T-helper 1 cell (primary cell): ENCODE results near the gene ZNF580.
A peak's percentile ranks its signal among the peaks of the same experiment; 100 is the strongest.

Experiments
- DNase-seq, 5 donors: peaks; one replicate each; pipeline ENCODE4 v3.0.0-alpha.2; 2012 to 2020

Gene ZNF580

DNA sequence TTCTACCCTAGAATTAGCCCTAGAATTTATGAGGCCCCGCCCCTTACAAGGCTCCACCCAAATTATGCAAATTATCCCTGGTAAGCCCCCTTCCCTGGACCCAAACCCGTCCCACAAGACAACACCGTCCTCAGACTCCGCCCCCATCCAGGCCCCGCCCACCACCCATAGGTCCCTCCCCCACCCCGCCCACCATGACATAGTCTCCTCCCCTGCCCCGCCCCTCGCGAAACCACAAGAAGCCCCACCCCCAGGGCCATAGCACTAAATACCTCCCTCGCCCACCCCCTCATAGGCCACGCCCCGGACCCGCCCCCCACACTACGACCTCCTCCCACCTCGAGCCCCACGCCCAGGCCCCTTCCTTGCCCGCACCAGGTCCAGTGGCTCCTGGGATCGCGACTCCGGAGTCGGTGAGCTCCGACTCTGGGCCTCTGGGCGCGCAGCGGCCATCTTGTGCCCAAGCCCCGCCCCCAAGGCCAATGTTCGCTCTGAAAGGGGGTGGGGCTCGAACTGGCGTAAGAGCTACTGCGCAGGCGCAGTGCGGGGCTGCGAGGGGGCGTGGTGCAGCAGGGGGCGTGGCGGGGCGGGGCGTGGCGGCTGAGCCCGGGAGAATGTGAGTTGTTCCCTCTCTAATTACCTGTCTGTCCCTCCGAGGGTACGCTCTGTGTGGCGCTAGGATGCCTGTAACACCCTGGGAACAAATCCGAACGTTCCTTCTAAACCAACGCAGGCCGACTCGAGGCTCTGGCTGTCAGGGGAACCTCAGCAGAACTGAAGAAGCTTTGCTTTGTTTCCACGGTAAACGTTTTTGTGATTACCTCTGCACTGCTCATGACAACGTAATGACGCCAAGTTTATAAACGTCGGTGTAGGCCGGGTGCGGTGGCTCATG, 16.4 kb upstream of the ZNF580 start, which contains the start of gene ZNF784:
ZNF784 (minus strand) TSS at position 458 of the 895 bp plus-strand sequence; CDS start at position 453, 5 bp downstream.
- peak; percentile 88 to 96 (median 92) for DNase-seq

DNA sequence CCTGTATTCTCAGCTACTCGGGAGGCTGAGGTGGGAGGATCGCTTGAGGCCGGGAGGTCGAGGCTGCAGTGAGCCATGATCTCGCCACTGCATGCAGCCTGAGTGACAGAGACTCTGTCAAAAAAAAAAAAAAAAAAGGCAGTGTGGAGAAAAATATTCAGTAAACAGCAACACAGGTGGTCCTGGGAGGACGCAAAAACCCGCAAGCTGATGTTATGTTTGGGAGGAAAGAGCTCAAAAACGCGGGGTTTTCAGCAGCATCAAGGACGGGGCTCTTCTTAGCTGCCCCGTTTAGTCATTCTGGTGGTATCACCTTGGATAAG, 15.8 kb upstream of the ZNF580 start:
- no peak for DNase-seq

DNA sequence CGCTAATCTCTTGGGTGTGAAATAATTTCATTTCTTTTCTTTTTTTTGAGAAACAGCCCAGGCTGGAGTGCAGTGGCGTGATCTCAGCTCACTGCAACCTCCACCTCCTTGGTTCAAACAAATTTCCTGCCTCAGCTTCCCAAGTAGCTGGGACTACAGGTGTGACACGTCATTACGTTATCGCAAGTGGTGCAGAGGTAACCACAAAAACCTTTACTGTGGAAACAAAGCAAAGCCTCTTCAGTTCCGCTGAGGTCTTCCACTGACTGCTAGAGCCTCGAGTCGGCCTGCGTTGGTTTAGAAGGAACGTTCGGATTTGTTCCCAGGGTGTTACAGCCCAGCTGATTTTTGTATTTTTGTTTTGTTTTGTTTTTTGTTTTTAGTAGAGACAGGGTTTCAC, 14.5 kb upstream of the ZNF580 start:
- peak in 4 of 5 donors; percentile 54 to 88 (median 64) for DNase-seq

DNA sequence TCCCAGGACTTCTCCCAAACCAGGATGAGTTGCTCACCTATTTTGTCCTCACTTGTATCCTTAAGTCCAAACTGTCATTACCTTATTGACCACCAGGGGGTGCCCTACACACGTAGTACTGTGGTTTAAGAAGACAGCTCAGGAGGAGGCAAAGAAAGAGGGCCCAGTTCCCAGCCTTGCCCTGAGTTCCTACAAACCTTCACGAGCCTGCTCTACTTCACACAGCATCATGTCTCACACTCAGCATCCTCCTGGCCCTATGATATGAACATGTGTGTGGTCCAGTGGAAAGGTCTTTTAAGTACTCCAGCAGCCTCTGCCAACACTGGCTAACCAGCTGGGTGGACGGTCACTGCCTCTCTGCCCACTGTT, 8.4 kb upstream of the ZNF580 start:
- DNase-seq: peak; percentile 66 to 93 (median 85)

DNA sequence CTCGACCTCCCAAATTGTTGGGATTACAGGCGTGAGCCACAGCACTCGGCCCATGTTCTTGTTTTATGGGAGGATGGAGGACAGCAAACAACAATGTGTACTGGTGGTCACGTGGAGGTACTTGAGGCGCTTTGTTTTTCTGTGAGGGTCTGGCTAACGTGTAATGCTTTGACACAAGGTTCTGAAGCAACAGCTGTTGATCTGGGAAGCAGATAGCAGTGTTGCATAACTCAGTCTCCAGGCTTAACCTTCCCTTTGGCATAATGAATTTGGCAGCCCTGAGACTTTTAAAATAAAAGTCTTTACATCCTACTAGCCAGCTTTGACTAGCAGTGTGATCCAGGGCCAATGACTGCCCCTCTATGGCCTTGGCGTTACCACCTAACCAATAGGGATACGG, 6.9 kb upstream of the ZNF580 start:
- no peak for DNase-seq

DNA sequence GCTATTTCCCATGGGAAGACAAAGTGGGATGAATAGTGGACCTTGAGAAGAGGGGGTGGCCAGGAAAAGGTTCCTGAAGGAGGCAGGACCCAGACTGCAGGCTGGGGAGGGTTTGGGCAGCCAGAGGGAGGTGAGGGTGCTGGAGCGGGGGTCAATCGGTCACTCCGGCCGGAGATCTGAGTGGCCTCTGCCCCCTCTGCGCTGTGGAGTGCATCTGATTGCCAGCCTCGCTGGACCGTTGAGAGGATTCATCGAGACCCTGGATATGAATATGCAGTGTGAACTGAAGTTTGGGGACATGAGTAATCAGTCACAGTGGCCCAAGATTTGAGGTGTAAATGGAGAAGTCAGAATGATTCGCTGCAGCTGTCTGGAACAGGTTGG, 5.5 kb upstream of the ZNF580 start:
- no peak for DNase-seq

DNA sequence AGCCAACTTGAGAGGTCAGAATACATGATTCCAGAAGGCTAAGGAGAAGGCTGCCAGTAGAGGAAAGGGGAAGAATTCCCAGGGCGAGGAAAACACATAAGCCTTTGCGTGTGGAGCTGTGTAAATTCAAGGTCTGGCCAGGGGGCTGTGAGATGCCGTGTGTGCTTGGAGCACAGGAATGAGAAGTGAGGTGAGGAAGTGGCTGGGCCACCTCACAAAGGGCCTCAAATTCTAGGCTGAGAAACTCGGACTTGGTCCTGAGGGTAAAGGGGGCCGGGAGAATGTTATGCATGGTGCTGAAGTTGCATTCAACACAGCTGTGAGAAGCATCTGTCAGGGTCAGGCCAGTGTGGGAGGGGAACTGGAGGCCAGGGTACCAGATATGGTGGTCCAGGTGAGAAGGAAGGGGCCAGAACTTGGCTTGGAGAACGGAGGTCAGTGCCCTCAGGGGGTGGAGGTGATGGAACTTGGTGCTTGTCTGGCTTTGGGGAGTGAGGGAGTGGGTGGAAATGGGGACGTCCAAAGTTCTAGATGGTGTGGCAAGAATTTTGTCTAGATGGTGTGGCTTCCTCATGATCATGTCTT, 4.9 kb upstream of the ZNF580 start:
- no peak for DNase-seq

DNA sequence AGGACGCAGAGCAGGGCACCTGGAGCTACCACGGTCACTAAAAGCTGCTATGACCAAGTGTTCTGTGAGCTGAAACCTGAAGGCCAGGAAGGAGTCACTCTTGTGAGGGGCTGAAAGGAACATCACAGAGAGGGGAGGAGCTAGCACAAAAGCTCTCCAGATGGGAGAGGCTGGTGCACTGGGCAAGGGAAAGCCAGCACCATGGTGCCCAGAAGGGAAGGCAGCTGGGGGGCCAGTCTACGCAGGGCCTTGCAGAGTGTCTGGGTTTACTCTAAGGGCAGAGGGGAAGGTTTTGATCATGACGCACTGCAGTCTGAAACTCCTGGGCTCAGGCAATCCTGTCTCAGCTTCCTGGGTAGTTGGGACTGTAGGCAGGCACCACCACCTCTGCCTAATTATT, 4.1 kb upstream of the ZNF580 start:
- DNase-seq: no peak

DNA sequence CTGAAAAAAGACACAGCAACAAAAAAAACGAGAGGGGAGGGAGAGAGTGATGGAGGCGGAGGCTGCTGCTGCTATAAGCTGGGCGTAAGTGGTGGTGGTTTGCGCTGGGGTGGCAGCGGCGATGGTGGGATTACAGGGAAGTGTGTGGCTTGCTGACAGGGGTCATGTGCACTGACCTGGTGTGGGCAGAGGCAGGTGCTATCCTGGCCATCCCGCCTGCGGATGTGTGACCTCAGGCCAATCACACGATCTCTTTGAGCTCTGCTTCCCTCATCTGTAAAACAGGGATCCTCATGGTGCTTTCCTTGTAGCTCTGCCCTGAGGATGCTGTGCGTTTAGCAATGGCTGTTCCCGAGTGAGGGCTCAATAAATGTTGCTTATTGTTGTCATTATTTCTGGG, 3.3 kb upstream of the ZNF580 start:
- no peak for DNase-seq

DNA sequence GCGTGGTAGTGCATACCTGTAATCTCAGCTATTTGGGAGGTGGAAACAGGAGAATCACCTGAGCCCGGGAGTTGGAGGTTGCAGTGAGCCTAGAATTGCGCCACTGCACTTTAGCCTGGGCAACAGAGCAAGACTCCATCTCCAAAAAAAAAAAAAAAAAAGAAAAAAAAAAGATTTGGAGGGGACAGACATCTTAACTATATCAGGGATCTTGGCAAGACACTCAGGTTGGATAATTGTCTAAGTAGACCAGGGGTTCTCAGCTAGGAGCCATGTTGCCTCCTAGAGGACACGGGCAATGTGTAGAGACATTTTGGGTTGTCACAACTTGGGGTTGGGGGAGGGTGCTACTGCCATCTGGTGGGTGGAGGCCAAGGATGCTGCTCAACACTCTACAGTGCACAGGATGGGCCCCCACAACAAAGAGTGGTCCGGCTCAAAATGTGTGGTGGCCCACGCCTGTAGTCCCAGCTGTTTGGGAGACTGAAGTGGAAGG, 1.9 kb upstream of the ZNF580 start:
- DNase-seq: peak in 2 of 5 donors; percentile 48 to 68

DNA sequence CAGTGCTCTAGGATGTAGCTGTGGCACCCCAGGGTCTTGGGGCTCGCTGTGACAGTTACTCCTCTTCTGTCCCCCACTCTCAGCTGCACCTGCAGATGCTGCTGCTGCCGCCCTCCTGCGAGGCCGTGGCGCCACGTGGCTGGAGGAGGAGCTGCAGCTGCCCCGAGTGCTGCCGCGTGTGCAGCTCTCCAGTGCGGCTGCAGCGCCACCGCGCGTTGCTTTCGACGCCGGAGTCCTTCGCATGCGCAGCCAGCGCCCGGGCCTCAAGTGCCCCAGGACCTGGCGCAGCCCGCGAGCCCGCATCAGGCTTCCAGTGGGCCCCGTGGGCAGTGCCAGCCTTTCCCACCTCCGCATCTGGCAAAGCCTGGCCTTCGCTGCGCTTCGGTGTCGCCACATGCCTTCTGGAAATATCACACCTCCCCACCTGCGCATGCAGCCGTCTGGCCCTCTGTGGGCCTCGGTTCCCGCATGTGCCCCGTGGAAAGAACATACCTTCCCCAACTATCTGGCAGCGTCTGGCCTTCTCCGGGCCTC, 692 bp upstream of the ZNF580 start:
- DNase-seq: peak; percentile 52 to 84 (median 66)

DNA sequence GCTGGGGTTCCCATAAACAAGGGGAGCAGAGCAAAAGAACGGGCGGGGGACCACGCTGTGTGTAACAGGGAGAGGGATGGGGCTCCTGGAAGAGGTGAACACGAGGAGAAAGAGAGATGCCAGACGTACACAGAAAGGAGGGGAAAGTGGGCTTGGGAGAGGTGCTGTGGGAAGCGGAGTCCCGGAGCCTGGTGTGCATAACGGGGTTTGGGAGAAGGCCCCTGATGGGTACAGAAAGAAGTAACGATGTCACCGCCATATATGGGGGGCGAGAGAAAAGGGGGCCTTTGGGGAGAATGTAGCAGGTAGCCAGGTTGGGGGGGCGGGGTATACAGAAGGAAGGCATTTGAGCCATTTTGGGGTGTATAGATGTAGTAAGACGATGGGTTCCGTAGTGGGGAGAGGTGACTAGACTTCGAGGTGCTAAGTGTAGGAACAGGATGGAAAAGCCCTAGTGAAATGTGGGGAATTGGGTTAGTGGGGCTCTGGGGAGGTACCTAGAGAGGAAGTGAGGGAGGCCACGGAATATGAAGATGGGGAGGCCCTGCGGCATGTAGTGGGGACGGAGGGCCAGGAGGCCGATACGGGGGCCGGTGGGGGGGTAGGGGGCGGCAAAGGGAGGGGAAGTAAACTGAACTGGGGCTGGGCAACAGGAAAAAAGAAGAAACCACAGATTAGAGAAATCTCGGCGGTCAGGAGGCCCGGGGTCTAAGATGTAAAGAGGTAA, 787 bp downstream of the ZNF580 start:
- no peak for DNase-seq

DNA sequence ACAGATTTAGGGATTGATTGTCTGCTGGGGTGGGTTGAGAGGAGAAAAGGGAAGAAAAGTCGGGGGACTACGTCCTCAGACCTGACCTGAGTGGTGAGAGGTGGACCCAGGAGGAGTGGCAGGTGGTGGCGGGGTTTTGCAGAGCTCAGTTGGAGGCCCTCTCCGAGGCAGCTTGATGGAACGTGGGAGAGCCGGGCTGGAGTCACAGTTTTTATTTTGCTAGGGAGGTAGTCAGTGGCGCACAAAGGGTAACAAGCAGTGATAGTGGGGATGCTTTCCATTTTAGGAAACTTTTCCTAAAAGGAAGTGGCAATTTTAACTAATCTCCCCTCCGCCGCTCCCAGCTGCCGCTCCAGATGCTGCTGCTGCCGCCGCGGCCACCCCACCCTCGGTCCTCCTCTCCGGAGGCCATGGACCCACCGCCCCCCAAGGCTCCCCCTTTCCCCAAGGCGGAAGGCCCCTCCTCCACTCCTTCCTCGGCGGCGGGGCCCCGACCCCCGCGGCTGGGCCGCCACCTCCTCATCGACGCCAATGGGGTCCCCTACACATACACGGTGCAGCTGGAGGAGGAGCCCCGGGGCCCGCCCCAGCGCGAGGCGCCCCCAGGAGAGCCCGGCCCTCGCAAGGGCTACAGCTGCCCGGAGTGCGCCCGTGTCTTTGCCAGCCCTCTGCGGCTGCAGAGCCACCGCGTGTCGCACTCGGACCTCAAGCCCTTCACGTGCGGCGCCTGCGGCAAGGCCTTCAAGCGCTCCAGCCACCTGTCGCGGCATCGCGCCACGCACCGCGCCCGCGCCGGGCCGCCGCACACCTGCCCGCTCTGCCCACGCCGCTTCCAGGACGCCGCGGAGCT, 1.6 kb downstream of the ZNF580 start:
- no peak for DNase-seq

DNA sequence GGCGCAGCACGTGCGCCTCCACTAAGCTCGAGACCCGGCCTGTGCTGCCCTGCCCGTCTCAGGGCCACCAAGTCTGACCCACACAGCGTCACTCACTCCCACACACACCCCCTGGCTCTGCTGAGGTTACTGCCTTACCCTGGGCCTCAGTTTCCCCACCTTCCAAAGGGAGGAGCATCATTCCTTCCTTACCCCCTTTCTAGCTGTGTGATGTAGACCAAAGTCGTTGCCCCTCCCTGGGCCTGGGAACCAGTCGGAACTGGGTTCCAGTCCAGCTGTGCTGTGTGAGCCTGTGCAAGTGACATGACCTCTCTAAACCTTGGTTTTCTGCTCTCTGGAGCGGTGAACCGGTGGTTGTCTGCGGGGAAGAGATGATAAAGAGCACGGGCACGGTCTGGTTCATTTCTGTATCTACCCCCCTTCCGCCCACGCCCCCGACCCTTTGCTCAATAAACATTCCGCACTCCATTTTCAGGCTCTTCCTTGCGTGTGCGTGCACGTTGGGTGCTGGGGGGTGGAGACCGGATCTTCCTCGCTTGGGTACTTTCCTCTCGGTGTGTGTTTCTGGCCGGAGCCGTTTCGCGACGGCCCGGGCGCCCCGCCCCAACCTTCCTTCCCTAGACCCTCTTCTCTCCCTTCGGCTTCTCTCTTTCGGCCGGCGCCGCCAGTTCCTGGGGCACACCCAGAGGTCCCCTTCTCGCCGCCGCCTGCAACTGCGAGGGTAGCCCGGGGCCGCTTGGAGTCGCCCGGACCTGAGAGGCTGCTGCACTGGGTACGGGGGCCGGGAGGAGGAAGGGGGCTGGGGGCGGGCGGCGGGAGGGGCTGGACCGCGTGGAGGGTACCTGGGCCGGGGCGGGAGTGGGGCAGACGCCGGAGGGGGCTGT, 2.4 kb downstream of the ZNF580 start, which contains the start of gene ZNF581:
ZNF581 (plus strand) TSS at position 647 of the 884 bp plus-strand sequence. CDS start 923 bp downstream, outside the sequence.
- peak; percentile 51 to 80 (median 67) for DNase-seq

DNA sequence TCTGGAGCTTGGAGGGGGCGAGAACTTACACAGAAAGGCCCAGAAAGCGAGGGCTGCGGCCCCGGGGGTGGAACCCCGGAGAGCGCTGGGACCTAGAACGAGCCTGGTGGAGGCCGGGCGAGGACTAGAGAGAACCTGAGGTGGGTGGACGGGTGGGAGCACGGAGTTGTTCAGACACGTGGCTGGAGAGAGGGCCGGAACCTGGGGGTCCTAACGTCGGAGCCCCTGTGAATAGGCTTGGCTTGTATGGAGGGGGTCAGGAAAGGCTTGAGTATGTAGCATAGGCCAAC, 3.0 kb downstream of the ZNF580 start:
- no peak for DNase-seq

DNA sequence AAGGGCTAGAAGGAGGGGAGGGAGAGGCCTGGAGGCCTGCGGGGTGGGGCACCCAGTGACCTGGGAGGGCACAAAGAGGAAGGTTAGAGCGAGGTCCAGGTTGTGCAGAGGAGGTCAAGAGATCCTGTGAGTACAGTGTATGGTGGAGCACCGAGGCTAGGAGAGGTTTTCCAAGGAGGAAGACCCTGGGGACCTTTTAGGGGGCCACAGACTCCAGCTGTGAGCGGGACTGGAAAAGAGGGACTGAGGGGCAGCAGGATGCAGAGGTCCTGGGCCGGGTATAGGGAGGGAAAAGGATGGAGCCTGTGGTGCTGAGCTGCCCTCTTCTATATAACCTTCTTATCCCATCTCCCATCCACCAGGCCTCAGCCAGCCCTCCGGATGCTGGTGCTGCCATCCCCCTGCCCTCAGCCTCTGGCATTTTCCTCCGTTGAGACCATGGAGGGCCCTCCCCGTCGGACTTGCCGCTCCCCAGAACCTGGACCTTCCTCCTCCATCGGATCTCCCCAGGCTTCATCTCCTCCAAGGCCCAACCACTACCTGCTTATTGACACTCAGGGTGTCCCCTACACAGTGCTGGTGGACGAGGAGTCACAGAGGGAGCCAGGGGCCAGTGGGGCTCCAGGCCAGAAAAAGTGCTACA, 3.5 kb downstream of the ZNF580 start:
- no peak for DNase-seq

DNA sequence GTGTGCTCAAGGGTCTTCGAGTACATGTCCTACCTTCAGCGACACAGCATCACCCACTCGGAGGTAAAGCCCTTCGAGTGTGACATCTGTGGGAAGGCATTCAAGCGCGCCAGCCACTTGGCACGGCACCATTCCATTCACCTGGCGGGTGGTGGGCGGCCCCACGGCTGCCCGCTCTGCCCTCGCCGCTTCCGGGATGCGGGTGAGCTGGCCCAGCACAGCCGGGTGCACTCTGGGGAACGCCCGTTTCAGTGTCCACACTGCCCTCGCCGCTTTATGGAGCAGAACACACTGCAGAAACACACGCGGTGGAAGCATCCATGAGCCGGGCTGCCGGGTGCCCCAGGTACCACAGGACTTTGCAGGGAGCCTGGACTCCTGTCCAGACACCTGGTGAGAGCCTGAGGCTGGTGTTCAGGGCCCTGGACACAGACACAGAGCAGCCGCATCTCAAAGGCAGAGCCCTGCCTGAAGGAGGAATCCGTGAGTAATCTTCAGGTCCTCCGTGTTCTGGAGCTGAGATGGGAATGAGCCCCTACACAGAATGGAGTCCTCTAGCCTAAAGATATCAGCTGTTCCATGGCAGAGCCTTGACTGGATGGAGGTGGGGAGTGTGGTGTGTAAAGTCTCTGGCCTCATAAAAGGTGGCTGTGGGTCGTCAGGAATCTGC, 4.2 kb downstream of the ZNF580 start:
- DNase-seq: no peak

DNA sequence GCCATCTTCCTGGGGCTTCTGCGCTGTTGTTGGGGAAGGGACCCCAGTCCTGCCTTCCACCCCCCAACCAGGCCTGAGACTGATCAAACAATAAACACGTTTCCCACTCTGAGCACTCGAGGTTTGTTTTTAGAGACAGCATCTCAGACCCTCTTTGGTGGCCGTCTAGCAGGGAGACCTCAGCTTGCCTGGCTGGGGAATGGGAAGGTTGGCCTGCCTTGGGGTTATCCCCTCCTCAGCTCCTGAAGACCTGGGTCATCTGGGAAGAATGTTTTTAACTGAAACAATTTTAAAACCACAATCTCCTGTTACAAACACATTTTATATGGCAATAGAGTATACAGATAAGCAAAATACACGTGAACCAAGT, 4.7 kb downstream of the ZNF580 start:
- DNase-seq: no peak

DNA sequence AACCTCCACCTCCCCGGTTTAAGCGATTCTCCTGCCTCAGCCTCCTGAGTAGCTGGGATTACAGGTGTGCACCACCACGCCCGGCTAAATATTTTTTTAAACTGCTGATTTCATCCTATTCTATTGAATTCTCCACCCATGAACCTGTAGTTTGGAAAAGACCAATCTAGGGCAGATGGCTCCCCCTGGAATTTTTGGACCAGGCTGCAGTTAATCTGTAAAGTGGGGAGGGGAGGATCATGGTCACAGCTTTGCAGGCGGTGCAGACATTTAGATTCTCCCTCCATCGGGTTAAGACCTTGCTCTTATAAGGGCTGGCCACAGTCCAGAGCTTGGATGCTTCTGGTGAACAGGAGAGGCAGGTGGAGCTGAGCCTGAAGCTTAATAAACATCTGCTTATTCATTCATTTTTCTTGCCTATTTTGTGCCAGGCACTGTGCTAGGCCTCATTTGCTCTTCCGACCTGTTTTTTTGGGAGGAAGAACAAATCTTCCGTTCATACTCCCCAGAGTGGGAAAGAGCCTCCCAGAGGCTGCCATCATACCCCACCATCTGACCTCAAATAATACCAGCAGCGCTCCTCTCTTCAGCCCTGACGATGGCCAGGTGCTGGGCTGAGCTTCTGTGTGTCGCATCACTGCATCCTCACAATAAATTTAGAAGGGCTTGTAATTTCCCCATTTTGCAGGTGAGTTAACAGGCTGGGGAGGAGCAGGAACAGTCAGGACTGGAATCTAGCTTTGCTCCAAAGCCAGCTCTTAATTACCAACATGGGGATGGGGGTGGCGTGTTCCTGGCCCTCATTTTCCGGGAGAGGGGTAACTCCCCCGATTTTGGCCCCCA, 6.3 kb downstream of the ZNF580 start:
- DNase-seq: no peak
